SIG-M5 (cell line): ENCODE measurements around the gene CCNH.

Experiments used
- DNase-seq: peaks from one replicate; lab custom pipeline; 2025; lab: John Stamatoyannopoulos, UW

Gene CCNH

DNA sequence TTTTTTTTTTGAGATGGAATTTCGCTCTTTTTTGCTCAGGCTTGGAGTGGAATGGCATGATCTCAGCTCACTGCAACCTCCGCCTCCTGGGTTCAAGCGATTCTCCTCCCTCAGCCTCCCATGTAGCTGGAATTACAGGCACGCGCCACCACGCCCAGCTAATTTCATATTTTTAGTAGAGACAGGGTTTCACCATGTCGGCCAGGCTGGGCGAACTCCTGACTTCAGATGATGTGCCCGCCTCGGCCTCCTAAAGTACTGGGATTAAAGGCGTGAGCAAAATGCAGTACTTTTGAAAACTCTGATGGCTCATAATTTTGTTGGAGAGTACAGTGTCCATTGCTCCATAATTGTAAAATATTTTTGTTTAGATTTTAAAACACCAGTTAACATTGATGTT is 52.6 kb downstream of the CCNH start:
- DNase-seq, result no peak

DNA sequence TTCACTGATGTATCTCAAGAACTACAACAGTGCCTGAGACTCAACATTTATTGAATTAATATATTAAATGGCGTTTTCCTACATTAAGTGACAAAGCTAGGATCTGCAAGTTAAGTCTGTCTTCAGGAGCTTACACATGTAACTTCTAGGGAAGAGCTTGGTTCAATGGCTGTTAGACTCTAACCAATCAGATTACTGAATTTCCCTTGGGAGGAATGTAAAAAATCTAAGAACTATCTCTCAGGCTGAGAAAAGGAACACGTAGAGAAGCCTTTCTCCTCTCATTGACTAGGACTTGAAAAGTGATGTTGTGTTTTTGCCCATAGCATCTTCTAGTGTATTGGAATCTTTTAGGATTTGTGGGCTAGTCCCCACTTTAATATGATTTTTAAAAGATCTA is 53.6 kb downstream of the CCNH start:
- DNase-seq, result no peak

DNA sequence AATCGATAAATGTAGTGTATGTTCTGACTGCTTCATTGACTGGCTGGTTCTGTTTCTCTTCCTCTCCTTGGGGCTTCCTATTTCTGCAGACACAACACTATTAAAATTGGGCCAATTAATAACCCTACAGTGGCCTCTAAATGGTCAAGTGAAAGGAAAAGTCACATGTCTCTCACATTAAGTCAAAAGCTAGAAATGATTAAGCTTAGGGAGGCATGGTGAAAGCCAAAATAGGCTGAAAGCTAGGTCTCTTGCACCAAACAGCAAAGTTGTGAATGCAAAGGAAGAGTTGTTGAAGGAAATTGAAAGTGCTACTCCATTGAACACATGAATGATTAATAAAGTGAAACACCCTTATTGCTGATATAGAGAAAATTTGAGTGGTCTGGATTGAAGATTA is 58.2 kb downstream of the CCNH start:
- DNase-seq, result no peak

DNA sequence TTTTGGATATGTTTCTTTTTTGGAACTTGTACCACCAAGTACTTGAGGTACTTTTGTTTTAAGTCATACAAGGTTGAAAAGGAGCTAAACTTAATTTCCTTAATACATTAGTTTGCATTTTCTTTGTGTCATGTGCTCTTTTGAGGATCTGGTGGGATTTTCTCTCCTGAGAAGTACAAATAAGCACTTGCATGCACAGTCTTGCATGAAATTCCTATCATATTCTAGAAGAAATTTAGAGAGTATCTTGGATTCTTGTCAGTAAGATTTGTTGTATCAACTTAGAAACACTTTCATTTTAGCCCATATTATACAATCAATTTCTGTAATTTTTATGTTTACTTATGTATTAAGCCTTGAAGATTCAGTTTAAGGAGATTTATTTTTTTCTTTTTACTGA is 64.9 kb downstream of the CCNH start:
- DNase-seq, result no peak

DNA sequence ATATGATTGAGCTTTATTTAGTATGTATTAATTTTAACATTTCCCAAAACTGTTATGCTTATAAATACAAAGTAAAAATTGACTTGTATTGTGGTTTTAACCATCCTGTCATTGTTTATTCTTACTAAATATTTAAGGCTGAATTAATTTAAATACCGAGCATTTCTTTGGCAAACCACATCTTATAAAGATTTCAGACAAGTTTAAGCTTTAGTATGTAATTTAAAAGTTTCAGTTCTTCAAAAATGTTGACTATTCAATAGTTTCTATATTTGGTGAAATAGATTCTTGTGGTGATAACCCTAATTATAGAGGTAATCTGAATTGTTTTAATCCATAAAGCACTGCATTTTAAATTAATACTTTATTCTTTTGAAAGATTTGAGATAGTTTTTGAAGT is 65.5 kb downstream of the CCNH start:
- DNase-seq, result no peak
